DMS53 treated with DMSO at 0.1 percent for 48 hours (cell line): ENCODE results near the gene TSPY8.
"Not testable (repeated sequence)": the region's sequence is repeated elsewhere in the genome, so short reads cannot be mapped to it uniquely, and the experiment has no call there.

Experiments
- DNase-seq: peaks from one replicate; lab custom pipeline; 2025; ENCODE audit not compliant: unreplicated experiment; lab: John Stamatoyannopoulos, UW

TSPY8 gene, protein sequence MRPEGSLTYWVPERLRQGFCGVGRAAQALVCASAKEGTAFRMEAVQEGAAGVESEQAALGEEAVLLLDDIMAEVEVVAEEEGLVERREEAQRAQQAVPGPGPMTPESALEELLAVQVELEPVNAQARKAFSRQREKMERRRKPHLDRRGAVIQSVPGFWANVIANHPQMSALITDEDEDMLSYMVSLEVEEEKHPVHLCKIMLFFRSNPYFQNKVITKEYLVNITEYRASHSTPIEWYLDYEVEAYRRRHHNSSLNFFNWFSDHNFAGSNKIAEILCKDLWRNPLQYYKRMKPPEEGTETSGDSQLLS

DNA sequence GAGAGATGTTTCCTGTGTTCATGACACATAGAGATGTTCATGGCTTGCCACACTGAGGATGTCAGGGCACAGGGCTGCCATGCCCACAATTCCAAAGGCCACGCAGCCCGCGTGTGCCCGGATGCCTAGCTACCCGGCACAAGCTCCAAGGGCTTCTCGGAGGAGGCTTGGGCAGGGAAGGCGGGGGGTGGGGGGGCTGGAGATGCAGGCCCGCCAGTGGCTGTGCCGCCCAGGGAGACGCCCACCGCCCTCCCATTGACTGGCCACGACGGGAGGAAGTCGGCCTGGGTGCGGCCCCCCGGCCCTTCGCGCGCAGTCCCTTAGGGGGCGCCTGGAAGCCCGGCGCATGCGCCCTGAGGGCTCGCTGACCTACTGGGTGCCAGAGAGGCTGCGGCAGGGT is at the start of gene TSPY8:
TSPY8 (plus strand) TSS at position 301 of the 400 bp plus-strand sequence; CDS start at position 347, 46 bp downstream.
- DNase-seq, result not testable (repeated sequence)

DNA sequence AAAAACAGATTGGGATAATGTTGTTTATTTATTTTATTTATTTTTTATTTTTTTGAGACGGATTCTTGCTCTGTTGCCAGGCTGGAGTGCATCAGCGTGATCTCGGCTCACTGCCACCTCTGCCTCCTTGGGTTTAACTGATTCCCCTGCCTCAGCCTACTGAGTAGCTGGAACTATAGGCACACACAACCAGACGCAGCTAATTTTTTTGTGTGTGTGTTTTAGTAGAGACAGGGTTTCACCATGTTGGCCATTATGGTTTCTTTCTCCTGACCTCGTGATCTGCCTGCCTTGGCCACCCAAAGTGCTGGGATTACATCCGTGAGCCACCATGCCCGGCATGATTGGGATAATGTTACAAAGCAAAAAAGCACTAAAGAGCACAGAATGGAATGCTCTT is 36.6 kb upstream of the TSPY8 start:
- no peak for DNase-seq

DNA sequence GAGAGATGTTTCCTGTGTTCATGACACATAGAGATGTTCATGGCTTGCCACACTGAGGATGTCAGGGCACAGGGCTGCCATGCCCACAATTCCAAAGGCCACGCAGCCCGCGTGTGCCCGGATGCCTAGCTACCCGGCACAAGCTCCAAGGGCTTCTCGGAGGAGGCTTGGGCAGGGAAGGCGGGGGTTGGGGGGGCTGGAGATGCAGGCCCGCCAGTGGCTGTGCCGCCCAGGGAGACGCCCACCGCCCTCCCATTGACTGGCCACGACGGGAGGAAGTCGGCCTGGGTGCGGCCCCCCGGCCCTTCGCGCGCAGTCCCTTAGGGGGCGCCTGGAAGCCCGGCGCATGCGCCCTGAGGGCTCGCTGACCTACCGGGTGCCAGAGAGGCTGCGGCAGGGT is 20.4 kb upstream of the TSPY8 start, which contains the start of gene TSPY4:
TSPY4 (plus strand) TSS at position 301 of the 400 bp plus-strand sequence; CDS start at position 347, 46 bp downstream.
- not testable (repeated sequence) for DNase-seq

- not testable (repeated sequence) for DNase-seq
These were observed 38.9 kb downstream of the TSPY8 start for GRCh38 chrY:9396527-9396926.

DNA sequence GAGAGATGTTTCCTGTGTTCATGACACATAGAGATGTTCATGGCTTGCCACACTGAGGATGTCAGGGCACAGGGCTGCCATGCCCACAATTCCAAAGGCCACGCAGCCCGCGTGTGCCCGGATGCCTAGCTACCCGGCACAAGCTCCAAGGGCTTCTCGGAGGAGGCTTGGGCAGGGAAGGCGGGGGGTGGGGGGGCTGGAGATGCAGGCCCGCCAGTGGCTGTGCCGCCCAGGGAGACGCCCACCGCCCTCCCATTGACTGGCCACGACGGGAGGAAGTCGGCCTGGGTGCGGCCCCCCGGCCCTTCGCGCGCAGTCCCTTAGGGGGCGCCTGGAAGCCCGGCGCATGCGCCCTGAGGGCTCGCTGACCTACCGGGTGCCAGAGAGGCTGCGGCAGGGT is 40.5 kb downstream of the TSPY8 start, which contains the start of gene TSPY3:
TSPY3 (plus strand) TSS at position 301 of the 400 bp plus-strand sequence; CDS start at position 347, 46 bp downstream.
- not testable (repeated sequence) for DNase-seq
